ENCODE results near the gene UBE2B. TPM values are rescaled to one million over a fixed set of nuclear protein-coding genes. Genes with fewer than 3 reads are reported as not detected.
"Not testable (repeated sequence)": the region's sequence is repeated elsewhere in the genome, so short reads cannot be mapped to it uniquely, and the experiment has no call there.

Gene UBE2B
- total RNA-seq, 1 donor from 2014 or later, result 59.0 TPM

DNA sequence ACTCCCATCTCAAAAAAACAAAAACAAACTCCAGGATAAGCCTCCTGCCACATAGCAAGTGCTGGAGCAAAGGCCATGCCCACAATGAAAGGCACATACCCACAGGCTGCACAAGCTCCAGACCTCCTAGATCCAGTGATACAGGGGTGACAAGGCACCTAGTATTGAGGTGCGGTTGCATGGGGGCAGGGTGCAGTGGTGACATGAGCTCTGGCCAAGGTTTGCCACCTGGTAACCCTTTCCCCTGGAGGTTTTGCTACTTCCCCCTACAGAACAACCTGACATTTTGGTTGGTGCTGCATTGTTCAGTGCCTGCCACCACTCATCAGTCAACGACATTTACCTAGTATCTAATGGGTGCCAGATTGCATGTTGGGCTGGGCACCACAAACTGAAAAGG is 25.8 kb downstream of the UBE2B start:
- DNase-seq (ENCODE audit: extremely low read depth, low read depth, low spot score), result no peak

DNA sequence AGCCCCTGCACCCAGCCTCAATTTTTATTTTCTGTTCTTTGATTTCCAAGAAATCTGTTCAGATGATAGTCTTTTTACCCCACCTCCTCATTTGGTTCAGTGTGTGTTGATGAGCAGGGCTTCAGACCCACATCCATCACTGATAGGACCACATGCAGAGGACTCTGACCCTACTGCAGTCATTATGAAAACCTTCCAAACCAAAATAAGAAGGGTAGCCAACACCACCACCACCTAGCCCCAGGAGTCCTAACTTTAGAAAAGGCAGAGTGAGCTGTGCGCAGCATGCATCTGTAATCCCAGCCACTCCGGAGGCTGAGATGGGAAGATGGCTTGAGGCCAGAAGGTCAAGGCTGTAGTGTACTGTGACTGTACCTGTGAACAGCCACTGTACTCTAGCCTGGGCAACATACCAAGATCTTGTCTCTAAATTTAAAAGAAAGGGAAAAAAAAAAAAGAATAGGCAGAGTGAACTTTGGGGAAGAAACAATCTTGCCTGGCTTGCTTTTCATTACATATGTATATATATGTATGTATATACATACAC is 27.3 kb downstream of the UBE2B start:
- DNase-seq (ENCODE audit: extremely low read depth, low read depth, low spot score), result no peak

DNA sequence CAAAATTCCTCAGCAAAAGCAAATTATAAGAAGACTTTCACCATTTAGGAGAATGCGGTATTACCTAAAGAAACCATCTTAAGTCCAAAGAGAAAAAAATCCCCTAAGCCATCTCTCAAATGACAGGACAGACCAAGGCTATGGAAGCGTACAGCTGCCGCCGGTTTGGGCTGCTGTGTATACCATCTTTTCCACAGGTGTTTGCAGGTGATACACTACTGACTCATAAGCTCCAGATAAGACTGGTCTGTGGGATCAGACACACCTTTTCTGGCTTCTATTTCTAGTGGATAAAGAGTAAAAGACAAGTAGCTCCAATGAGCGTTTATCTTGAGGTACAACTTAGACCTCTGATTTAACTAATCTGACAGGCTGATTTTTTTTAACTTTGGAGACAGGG is 32.6 kb downstream of the UBE2B start:
- no peak for DNase-seq (ENCODE audit: extremely low read depth, low read depth, low spot score)

DNA sequence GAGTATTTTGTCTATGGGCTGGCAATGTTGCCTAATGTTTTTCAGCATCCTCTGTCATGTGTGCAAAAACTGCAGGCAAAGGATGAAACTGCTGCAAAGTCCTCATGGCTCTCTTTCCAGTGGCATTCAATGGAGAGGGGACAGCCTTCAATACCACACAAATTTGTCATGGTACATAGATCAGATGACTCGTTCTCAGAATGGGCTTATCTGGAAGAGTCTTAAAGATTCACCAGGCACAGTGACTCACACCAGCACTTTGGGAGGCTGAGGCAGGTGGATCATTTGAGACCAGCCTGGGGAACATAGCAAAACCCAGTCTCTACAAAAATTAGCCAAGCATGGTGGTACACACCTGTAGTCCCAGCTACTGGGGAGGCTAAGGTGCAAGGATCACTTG is 35.0 kb downstream of the UBE2B start:
- no peak for DNase-seq (ENCODE audit: extremely low read depth, low read depth, low spot score)

DNA sequence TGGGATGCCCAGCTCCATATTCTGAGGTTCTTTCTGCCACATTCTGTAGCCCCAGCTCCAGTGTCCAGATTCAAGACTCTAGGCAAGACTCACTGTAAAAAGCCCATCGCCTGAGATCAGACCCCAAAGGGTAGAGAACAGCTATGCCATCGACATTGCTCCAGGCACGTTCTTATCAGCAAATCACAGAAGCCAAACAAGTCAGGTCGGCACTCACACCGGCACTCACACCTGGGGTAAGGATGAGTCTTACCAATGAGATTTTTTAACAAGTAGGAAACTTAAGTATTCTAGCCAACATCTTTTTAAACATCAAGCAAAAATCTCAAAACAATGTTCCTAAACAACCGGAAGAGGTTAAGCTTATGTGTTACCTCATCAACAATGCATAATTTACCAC is 38.0 kb downstream of the UBE2B start:
- DNase-seq (ENCODE audit: extremely low read depth, low read depth, low spot score), result no peak

DNA sequence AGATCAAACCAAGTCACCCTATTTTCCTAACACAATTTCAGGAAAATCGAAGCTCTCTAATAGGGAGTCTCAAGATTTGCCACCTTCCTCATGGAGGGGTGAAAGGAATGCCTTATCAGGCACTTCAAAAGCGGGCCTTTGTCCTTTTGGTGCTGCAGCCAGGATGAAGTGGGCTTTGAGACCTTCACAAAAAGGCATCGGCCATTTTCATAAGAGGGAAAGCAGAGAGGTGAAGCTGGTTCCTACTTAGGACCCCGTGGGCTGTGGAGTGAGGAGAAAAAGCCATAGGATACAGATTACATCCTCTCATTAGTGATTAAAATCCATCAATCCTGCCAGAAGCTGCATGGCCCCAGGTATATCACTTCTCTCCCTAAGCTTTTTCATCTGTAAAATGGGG is 39.5 kb downstream of the UBE2B start:
- no peak for DNase-seq (ENCODE audit: extremely low read depth, low read depth, low spot score)

DNA sequence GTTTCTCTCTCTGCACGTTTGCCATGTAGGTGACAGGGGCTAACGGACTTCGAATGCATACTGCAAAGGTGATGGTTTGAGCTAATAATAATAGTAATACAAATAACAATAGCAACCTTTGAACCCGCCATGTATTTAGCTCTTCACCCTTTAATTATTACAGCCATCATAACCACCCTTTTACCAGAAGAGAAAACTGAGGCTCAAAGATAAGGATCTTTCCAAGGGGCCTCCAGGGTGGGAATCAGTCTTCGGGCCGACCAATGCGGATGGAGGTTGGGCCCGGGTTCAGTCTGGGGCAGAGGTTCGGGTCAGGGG is 39.8 kb downstream of the UBE2B start:
- no peak for DNase-seq (ENCODE audit: extremely low read depth, low read depth, low spot score)

DNA sequence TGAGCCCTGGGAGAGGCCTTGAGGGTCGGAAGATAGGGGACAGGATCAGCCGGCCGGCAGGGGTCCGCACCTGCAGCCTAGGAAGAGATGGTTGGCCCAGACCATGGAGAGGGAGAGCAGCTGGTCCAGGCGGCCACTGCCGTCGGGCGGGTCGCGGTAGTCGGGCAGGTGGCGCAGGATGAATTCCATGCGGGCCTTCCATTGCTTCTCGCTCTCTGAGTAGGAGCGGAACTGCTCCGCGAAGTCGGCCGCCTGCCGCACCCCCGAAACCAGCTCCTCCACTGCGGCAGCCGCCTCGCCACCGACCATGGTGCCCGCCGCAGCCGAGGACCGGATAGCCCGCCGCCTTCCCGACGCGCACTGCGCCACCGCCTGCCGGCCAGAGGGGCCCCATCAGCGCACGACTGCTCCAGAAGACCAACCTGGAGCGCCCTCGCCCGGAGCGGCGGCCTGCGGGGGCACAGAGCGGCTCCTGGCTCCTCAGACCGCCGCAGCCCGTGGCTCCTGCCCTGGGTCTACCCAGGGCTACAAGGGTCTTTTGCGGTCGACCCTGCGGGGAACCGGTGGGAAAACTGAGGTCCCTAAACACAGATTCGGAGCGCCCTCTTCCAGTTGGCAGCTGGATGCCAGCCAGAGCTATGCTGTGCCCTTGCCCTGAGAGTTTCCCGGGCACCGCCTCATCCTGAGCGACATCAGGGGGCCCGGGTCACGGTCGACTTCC is 40.3 kb downstream of the UBE2B start, which contains the start of gene CDKN2AIPNL:
Gene CDKN2AIPNL (minus strand): TSS at position 336 of the 721 bp plus-strand sequence. CDS start 27 bp downstream, at position 309.
- no peak for DNase-seq (ENCODE audit: extremely low read depth, low read depth, low spot score)

DNA sequence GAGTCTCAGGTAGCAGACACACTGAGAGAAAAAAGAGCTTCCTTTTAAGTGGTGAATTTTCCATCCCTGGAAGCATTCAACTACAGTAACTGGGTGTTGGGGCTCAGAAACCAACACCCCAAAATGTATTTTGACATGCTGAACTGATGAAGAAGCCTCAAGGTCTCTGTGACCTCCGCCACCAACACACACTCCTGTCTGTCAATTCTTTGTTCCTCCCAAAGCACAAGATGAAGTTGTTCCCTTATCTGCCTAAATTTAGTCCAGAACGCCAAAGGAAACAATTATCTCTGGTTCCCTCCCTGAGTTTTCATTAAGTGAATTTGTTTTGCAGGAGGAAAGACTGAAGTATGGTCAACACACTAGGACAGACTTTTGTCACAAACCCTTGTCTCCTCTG is 41.7 kb downstream of the UBE2B start:
- DNase-seq (ENCODE audit: extremely low read depth, low read depth, low spot score), result no peak

DNA sequence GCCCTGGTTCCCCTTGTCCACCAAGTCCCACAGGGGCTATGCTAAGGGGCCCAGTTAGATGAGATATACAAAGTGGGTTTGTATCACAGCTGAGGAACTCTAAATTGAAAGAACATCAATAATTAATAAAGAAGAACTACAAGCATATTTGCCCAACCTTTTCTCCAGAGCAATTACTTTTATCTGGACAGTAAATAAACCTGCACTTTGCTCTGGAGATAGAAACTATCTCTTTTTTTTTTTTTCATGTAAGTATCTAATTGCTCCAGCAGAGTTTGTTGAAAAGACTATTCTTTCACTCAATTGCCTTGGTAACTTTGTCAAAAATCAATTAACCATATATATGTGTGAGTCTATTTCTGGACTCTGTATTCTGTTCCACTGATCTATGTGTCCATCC is 46.3 kb downstream of the UBE2B start:
- no peak for DNase-seq (ENCODE audit: extremely low read depth, low read depth, low spot score)

DNA sequence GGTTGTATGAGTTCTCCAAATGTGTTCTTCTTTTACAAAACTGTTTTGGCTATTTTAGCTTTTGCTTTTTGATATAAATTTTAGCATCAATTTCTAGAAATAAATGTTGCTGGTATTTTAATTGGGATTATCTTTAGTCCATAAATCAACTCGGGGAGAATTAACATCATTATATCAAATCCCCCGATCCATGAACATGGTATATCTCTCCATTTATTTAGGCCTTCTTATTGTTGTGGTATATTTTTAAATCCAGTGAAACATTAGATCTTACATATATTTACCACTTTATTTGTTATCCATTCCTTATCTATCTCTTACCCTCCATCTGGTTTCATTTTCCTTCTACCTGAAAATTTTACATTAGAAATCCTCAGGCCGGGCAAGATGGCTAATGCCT is 47.6 kb downstream of the UBE2B start:
- no peak for DNase-seq (ENCODE audit: extremely low read depth, low read depth, low spot score)

DNA sequence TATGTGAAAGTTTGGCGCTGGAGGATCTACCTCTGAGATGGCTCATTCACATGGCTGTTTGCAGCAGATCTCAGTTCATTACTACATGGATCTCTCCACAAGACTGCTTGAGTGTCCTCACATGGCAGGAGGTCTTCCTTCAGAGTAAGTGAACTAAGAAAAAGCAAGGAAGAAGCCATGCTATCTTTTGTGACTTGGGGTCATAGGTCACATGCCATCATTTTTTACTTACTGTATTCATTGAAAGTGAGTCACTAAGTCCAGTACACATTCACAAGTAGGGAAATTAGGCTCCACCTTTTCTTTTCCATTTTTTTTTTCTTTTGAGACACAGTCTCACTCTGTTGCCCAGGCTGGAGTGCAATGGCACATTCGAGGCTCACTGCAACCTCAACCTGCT is 49.0 kb downstream of the UBE2B start:
- no peak for DNase-seq (ENCODE audit: extremely low read depth, low read depth, low spot score)

DNA sequence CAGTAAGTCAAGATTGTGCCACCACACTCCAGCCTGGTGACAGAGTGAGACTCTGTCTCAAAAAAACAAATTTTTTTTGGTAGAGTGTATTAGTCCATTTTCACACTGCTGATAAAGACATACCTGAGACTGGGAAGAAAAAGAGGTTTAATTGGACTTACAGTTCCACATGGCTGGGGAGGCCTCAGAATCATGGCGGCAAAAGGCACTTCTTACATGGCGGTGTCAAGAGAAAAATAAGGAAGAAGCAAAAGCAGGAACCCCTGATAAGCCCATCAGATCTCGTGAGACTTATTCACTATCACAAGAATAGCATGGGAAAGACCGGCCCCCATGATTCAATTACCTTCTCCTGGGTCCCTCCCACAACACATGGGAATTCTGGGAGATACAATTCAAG is 49.7 kb downstream of the UBE2B start:
- DNase-seq (ENCODE audit: extremely low read depth, low read depth, low spot score), result not testable (repeated sequence)

DNA sequence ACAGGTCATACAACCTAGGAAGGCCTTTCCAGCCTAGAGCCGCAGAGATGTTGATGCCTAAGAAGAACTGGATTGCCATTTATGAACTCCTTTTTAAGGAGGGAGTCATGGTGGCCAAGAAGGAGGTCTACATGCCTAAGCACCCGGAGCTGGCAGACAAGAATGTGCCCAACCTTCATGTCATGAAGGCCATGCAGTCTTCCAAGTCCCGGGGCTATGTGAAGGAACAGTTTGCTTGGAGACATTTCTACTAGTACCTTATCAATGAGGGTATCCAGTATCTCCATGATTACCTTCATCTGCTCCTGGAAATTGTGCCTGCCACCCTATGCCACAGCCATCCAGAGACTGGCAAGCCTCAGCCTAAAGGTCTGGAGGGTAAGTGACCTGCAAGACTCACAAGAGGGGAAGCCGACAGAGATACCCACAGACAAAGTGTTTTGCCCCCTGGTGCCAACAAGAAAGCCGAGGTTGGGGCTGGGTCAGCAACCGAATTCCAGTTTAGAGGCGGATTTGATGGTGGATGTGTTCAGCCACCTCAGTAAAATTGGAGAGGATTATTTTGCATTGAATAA is 51.5 kb downstream of the UBE2B start:
- DNase-seq (ENCODE audit: extremely low read depth, low read depth, low spot score), result no peak

DNA sequence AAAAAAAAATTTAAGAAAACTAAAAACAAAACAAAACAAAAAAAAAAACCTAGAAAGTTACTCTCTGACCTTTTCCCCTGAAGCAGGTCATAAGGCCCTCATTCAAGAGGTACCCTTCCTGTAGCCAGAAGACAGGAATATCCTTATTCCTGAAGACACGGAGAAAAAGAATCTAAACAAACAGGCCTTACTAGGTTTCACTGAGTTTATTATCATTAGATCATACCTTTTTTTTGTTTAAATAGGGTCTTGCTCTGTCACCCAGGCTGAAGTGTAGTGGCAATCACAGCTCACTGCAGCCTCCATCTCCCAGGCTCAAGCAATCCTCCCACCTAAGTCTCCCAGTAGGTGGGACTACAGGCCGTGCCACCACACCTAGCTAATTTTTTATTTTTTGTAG is 52.0 kb downstream of the UBE2B start:
- no peak for DNase-seq (ENCODE audit: extremely low read depth, low read depth, low spot score)

DNA sequence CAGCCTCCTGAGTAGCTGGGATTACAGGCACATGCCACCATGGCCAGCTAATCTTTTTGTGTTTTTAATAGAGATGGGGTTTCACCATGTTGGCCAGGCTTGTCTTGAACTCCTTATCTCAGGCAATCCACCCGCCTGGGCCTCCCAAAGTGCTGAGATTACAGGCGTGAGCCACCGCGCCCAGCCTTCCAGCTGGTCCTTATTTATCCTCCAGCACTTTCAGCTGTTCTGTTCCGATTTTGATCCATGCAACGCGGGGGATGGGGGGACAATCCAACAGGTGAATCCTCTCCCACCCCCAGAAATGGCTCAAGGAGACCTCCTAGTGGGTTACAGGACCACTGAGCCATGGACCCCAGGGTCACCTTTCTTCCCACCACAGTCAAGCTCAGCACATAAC is 55.0 kb downstream of the UBE2B start:
- DNase-seq (ENCODE audit: extremely low read depth, low read depth, low spot score), result no peak

DNA sequence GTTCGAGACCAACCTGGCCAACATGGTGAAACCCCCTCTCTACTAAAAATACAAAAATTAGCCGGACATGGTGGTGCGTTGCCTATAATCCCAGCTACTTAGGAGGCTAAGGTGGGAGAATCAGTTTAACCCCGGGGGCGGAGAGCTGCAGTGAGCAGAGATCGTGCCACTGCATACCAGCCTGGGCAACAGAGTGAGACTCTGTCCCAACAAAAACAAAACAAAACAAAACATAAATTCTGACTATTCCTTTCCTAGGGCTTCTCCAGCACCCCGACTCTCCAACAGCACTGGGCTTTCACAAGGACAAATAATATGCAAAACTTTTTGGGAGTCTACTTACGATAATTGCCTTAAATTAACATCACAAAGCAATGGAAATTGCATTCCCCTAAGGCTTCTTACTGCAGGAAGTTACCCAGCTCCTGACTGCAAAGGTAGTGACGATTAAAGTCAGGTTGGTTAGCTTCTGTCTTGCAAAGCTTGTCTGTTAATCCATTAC is 56.2 kb downstream of the UBE2B start:
- no peak for DNase-seq (ENCODE audit: extremely low read depth, low read depth, low spot score)

DNA sequence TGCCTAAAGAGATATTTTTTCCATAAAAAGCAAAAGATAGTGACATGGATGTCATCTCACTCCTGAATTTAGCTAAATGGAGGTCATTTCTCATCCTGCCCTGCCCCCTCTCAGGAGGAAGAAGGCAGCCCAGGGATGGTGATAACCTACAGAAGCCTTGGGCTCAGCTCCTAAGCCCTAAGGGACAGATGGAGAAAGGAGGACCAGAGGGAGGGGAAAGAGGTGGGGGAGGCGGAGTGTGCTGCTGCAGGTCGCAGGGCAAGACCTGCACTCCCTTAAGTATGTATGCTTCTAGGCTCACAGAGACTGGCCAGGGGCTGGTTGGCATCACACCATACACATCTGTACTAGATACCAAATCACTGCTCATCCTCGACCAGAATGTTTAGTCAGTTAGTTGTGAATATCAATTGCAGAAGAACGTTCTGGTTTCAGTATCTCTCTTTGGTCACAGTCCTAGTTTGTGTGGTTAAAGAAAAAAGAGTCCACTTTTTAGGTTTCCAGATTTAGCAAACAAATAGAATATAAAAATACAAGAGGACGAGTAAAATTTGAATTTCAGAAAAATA is 58.7 kb downstream of the UBE2B start:
- DNase-seq (ENCODE audit: extremely low read depth, low read depth, low spot score), result no peak

DNA sequence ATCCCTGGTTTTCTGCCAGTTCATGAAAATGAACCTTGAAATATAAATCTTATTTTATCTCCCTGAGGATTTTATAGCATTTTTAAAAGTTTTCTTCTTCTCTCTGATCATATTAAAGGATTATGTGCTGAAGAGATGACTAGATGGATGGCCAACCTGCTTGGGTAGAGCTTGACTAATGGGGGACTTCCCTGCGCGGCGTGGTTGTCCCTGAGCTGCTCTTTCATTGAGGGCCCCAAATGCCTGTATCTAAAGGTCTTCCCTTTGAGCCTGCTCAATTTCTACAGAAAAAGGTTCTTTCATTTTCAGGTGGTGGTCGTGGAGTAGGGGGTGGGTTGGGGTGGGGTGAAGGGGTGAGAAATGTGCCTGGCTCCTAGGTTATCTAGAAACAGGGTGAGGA is 60.8 kb downstream of the UBE2B start:
- no peak for DNase-seq (ENCODE audit: extremely low read depth, low read depth, low spot score)

DNA sequence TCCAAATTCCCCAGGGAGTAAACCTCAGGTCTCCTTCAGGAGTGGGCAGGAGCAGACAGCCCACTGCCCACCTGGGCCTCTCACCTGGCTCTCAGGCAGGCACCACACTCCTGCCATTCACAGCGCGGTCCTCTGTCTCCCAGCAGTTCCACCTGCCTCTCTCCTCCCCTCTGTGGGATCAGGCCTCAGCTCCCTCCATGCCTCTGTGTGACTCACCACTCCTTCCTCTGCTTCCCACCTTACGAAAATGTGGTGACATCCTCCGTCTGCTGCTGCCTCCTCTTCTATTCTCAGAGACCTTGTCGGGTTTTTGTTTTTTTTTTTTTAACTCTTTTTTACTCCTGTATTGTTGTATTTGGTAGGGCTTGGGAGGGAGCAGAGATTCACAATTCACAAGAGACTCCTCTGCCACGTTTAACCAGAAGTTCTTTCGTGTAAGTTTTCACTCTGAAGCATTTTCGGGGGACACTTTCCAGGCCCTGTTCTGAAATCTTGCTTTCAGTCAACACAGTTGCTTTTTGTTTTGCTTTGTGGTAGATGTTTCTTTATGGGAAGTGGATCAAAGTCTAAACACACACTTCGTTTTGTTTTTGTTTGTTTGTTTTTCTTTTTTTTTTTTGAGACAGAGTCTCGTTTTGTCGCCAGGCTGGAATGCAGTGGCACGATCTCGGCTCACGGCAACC is 61.4 kb downstream of the UBE2B start:
- no peak for DNase-seq (ENCODE audit: extremely low read depth, low read depth, low spot score)

DNA sequence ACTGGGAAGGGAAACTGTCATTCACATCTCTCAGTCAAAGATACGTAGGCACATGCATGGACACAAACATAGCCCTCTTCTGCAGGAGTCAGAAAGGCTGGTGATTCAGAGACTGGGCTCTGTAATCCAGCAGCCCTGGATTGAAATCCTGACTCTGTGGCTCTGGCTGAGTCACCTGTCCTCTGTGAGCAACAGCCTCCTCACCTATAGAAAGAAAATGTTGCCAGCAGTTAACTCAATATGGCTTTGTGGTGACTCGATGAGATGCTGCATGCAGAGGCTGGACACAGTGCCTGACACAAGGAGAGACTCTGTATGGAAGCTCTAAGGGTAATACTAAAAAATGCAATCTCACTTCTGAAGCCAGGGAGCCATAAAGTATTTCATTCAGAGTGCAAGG is 64.2 kb downstream of the UBE2B start:
- no peak for DNase-seq (ENCODE audit: extremely low read depth, low read depth, low spot score)

All from glomerular endothelial cell (primary cell).